Neuronal stem cell (in vitro differentiated cells): ENCODE results near the gene DAND5.

Source experiments
- DNase-seq: peaks from one replicate; pipeline ENCODE4 v3.0.0-alpha.2; 2013; ENCODE audit warnings: low spot score
- H2AFZ ChIP-seq: one replicate; pipeline ENCODE4 v1.6.1; 2013; ENCODE audit warnings: mild to moderate bottlenecking, low read length, inconsistent platforms
- H2AK5ac ChIP-seq: 2 replicates; pipeline ENCODE4 v1.6.1; 2013; ENCODE audit warnings: low read depth, mild to moderate bottlenecking, inconsistent platforms, low read length, moderate library complexity, mixed read lengths
- H2BK120ac ChIP-seq: 2 replicates; pipeline ENCODE4 v1.6.1; 2013; ENCODE audit warnings: low read depth, mild to moderate bottlenecking, inconsistent platforms, low read length, moderate library complexity, mixed read lengths
- H2BK12ac ChIP-seq: one replicate; pipeline ENCODE4 v1.6.1; 2013; ENCODE audit warnings: low read length, inconsistent platforms
- H2BK15ac ChIP-seq: 2 replicates; pipeline ENCODE4 v1.6.1; 2013; ENCODE audit warnings: mild to moderate bottlenecking, low read length, inconsistent platforms, mixed read lengths
- H2BK5ac ChIP-seq: one replicate; pipeline ENCODE4 v1.6.1; 2013; ENCODE audit warnings: inconsistent platforms, mild to moderate bottlenecking, low read length, moderate library complexity
- H3K14ac ChIP-seq: one replicate; pipeline ENCODE4 v1.6.1; 2013; ENCODE audit warnings: low read length, inconsistent platforms
- H3K18ac ChIP-seq: 2 replicates; pipeline ENCODE4 v1.6.1; 2013; ENCODE audit warnings: low read length, inconsistent platforms
- H3K23ac ChIP-seq: 2 replicates; pipeline ENCODE4 v1.6.1; 2013; ENCODE audit warnings: low read depth, mild to moderate bottlenecking, mixed read lengths, low read length, inconsistent platforms; ENCODE audit not compliant: poor library complexity
- H3K27ac ChIP-seq: replicated peaks from 3 replicates; pipeline ENCODE4 v1.5.1; 2013; ENCODE audit warnings: low read length, inconsistent platforms
- H3K27me3 ChIP-seq, 3 experiments: 2 replicates each; pipeline ENCODE4 v1.6.1; 2013; ENCODE audit warnings: low read length in 3 of 3, mild to moderate bottlenecking in 2 of 3, inconsistent platforms in 1 of 3, low read depth in 1 of 3, mixed read lengths in 1 of 3, moderate library complexity in 1 of 3; ENCODE audit not compliant: control insufficient read depth in 3 of 3, insufficient read depth in 3 of 3
- H3K36me3 ChIP-seq, 2 donors: replicated peaks in 1 of 2; 2 replicates each; pipeline ENCODE4 v1.6.1; 2013; ENCODE audit warnings: low read length in 2 of 2; ENCODE audit not compliant: control insufficient read depth in 2 of 2, insufficient read depth in 2 of 2
- H3K4ac ChIP-seq: 2 replicates; pipeline ENCODE4 v1.6.1; 2013; ENCODE audit warnings: inconsistent platforms, mild to moderate bottlenecking, low read length, moderate library complexity
- H3K4me1 ChIP-seq, 2 donors: 1 replicate in 1 of 2; 2 replicates in 1 of 2; pipeline ENCODE4 v1.6.1; 2013; ENCODE audit warnings: low read length in 2 of 2, low read depth in 1 of 2; ENCODE audit not compliant: control insufficient read depth in 2 of 2, insufficient read depth in 1 of 2
- H3K4me2 ChIP-seq: one replicate; pipeline ENCODE4 v1.6.1; 2013; ENCODE audit warnings: mild to moderate bottlenecking, low read length, inconsistent platforms; ENCODE audit not compliant: insufficient read depth, poor library complexity, severe bottlenecking
- H3K4me3 ChIP-seq, 2 donors: 2 replicates each; pipeline ENCODE4 v1.5.1; 2013; ENCODE audit warnings: low read length in 2 of 2, mild to moderate bottlenecking in 2 of 2, inconsistent platforms in 1 of 2, moderate library complexity in 1 of 2
- H3K79me1 ChIP-seq: one replicate; pipeline ENCODE4 v1.6.1; 2013; ENCODE audit warnings: low read depth, mild to moderate bottlenecking, inconsistent platforms, low read length, moderate library complexity
- H3K9ac ChIP-seq: one replicate; pipeline ENCODE4 v1.6.1; 2013; ENCODE audit warnings: mild to moderate bottlenecking, low read depth, low read length, inconsistent platforms; ENCODE audit not compliant: poor library complexity
- H3K9me3 ChIP-seq, 2 donors: replicated peaks in 1 of 2; 2 replicates each; pipeline versions ENCODE3 to v1.6.1; 2013; ENCODE audit warnings: low read length in 2 of 2, mild to moderate bottlenecking in 2 of 2, inconsistent platforms in 1 of 2, low read depth in 1 of 2, mixed read lengths in 1 of 2, moderate library complexity in 1 of 2; ENCODE audit not compliant: control insufficient read depth in 2 of 2, insufficient read depth in 1 of 2
- H4K8ac ChIP-seq: one replicate; pipeline ENCODE4 v1.6.1; 2013; ENCODE audit warnings: low read depth, mild to moderate bottlenecking, inconsistent platforms, low read length, moderate library complexity
- H4K91ac ChIP-seq: one replicate; pipeline ENCODE4 v1.6.1; 2013; ENCODE audit warnings: low read length, low read depth, mild to moderate bottlenecking, inconsistent platforms; ENCODE audit not compliant: poor library complexity
- WGBS, 2 donors: extraction: QIAGEN DNeasy Blood & Tissue Kit; methylation state at CpG; one replicate each; pipeline ENCODE4 v1.1.7; 2013; ENCODE audit warnings: missing lambda C conversion rate in 2 of 2, mixed read lengths in 1 of 2; ENCODE audit not compliant: insufficient read length in 2 of 2, insufficient replicate concordance in 1 of 2; ENCODE audit errors: extremely low coverage in 2 of 2; 5-methylcytosine and 5-hydroxymethylcytosine counted together

The DAND5 gene

GRCh38 chr19:12952488-12953137 lies 16.8 kb upstream of the DAND5 start:
- no peak overlapping the region for H2BK5ac ChIP-seq
- WGBS, 2 donors = no CpG with 5 or more reads among the region's 12 CpGs
- H3K23ac ChIP-seq = peak overlapping the region; percentile 57
- peaks cover 17% of the 10 kb centered on the region for H3K79me1 ChIP-seq
- H2AK5ac ChIP-seq = no peak overlapping the region
- no peak overlapping the region for H3K4me2 ChIP-seq
- no peak overlapping the region for H3K18ac ChIP-seq
- no peak for DNase-seq
- no peaks in the 10 kb centered on the region for H3K9me3 ChIP-seq
- no peak overlapping the region for H2BK120ac ChIP-seq
- no peak overlapping the region for H4K8ac ChIP-seq
- no peaks in the 10 kb centered on the region for H3K4me1 ChIP-seq
- H2BK15ac ChIP-seq = no peak overlapping the region
- H2AFZ ChIP-seq = no peak overlapping the region
- no peak overlapping the region for H3K4ac ChIP-seq
- no peak overlapping the region for H3K4me3 ChIP-seq
- H2BK12ac ChIP-seq = no peak overlapping the region
- no peak overlapping the region for H3K14ac ChIP-seq
- H4K91ac ChIP-seq = no peak overlapping the region
- H3K36me3 ChIP-seq = peaks cover 50 to 82% of the 10 kb centered on the region in 2 donors
- H3K27ac ChIP-seq = no peak overlapping the region
- no peaks in the 10 kb centered on the region for H3K27me3 ChIP-seq
- H3K9ac ChIP-seq = no peak overlapping the region

DNA sequence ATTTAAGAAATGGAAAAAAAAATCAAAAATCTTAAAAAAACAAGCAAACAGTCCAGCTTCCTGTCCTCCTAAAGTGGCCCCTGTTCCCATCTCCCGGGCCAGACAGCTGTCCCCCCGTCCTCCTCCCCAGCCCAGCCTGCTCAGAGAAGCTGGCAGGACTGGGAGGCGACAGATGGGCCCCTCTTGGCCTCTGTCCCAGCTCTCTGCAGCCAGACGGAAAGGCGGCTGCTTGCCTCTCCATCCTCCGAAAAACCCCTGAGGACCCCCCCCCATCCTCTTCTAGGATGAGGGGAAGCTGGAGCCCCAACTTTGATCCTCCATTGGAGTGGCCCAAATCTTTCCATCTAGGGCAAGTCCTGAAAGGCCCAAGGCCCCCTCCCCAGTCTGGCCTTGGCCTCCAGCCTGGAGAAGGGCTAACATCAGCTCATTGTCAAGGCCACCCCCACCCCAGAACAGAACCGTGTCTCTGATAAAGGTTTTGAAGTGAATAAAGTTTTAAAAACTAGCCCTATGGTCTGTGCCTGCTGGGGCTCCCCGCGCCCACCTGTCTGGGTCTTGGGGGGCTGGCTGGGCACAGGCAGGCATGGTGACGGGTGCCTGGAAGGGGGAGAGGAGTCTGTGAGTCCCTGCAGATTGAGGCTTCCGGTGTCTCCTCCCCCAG lies 16.1 kb upstream of the DAND5 start:
- H3K18ac ChIP-seq = no peak overlapping the region
- no peak overlapping the region for H4K91ac ChIP-seq
- H3K4me1 ChIP-seq = no peaks in the 10 kb centered on the region
- peaks cover 15% of the 10 kb centered on the region for H3K79me1 ChIP-seq
- H3K4me3 ChIP-seq = no peak overlapping the region
- no peak overlapping the region for H2BK15ac ChIP-seq
- no peak for DNase-seq
- H3K36me3 ChIP-seq = peaks cover 43 to 75% of the 10 kb centered on the region in 2 donors
- no peak overlapping the region for H2BK12ac ChIP-seq
- H3K27me3 ChIP-seq = no peaks in the 10 kb centered on the region
- H3K9ac ChIP-seq = no peak overlapping the region
- WGBS, 2 donors = no CpG with 5 or more reads among the region's 11 CpGs
- H2BK5ac ChIP-seq = peak overlapping the region; percentile 43
- H2AK5ac ChIP-seq = no peak overlapping the region
- H3K4ac ChIP-seq = no peak overlapping the region
- no peaks in the 10 kb centered on the region for H3K9me3 ChIP-seq
- no peak overlapping the region for H3K27ac ChIP-seq
- no peak overlapping the region for H2BK120ac ChIP-seq
- no peak overlapping the region for H3K4me2 ChIP-seq
- H4K8ac ChIP-seq = no peak overlapping the region
- no peak overlapping the region for H3K23ac ChIP-seq
- no peak overlapping the region for H3K14ac ChIP-seq
- H2AFZ ChIP-seq = no peak overlapping the region

DNA sequence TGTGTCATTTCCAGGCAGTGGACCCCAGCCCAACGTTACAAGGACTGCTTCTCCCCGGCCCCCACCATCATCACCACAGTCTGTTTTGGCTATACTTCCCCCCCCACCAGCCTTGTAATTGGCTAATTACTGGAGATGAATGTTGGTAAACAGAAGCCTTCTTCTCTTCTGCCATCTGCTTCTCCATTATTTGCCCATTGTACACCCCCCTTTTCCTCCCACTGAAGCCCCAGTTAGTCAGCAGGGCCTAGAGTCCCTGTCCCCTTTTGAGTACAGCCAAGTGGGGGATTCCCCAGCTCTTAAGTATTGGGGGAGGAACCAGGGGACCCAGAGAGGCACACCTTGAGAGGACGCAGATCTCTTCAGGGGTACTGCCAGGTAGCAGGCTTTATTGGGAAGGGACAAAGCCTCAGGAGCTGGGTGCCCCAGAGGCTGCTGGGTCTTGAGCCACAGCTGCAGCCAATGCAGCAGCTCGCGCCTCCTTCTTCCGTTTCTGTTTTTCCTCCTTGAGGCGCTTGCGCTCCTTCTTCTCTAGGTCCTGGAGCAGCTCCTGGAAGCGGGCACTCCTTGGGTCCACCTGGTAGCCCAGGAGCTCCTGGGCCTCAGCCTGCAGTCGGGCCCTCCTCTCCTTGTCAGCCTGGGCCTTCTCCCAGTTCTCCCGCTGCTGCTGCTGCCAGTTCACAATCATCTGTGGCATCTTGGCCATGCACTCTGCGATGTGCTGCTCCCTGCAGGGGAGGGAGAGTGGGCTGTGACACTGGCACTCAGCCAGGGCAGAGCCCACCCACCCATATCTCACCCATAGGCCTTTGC lies 15.4 kb upstream of the DAND5 start:
- Histone ChIP-seq H3K4me1 (no peaks in the 10 kb centered on the region), H2BK120ac (no peak overlapping the region), H3K9ac (no peak overlapping the region), H3K4me2 (no peak overlapping the region), H2AFZ (no peak overlapping the region), H2BK5ac (peak overlapping the region; percentile 43), H4K8ac (no peak overlapping the region), H3K27me3 (no peaks in the 10 kb centered on the region), H3K4ac (no peak overlapping the region), H3K23ac (no peak overlapping the region), H2BK15ac (no peak overlapping the region), H3K18ac (no peak overlapping the region), H3K9me3 (no peaks in the 10 kb centered on the region), H2BK12ac (no peak overlapping the region), H3K36me3 (peaks cover 36 to 68% of the 10 kb centered on the region in 2 donors), H3K27ac (no peak overlapping the region), H2AK5ac (no peak overlapping the region), H3K79me1 (peaks cover 11% of the 10 kb centered on the region), H3K4me3 (no peak overlapping the region), H4K91ac (no peak overlapping the region), H3K14ac (no peak overlapping the region)
- DNase-seq = no peak
- WGBS, 2 donors = no CpG with 5 or more reads among the region's 12 CpGs

GRCh38 chr19:12954612-12954962 lies 14.8 kb upstream of the DAND5 start:
- no peak overlapping the region for H3K23ac ChIP-seq
- H3K9me3 ChIP-seq = no peaks in the 10 kb centered on the region
- no peak overlapping the region for H3K4me3 ChIP-seq
- H4K8ac ChIP-seq = no peak overlapping the region
- no peak overlapping the region for H4K91ac ChIP-seq
- H2AK5ac ChIP-seq = no peak overlapping the region
- peaks cover 11% of the 10 kb centered on the region for H3K79me1 ChIP-seq
- no peak for DNase-seq
- no peak overlapping the region for H3K4me2 ChIP-seq
- H3K36me3 ChIP-seq = peaks cover 30 to 62% of the 10 kb centered on the region in 2 donors
- no peak overlapping the region for H3K9ac ChIP-seq
- no peak overlapping the region for H2BK15ac ChIP-seq
- no peak overlapping the region for H3K27ac ChIP-seq
- H2AFZ ChIP-seq = no peak overlapping the region
- H2BK12ac ChIP-seq = no peak overlapping the region
- no peak overlapping the region for H3K18ac ChIP-seq
- no peak overlapping the region for H3K4ac ChIP-seq
- H2BK120ac ChIP-seq = no peak overlapping the region
- no peak overlapping the region for H3K14ac ChIP-seq
- no CpG with 5 or more reads among the region's 1 CpG for WGBS, 2 donors
- no peaks in the 10 kb centered on the region for H3K27me3 ChIP-seq
- H3K4me1 ChIP-seq = no peaks in the 10 kb centered on the region
- peak overlapping the region; percentile 43 for H2BK5ac ChIP-seq
